Measurements from ENCODE around the gene ZSWIM1. TPM values are rescaled to one million over a fixed set of nuclear protein-coding genes. Genes with fewer than 3 reads are reported as not detected.

The ZSWIM1 gene
- total and polyA plus RNA-seq, 2 of the 8 experiments (the other 6 are each of a cell fraction or from before 2014, with no cell fraction given): 14.1 to 15.6 TPM

DNA sequence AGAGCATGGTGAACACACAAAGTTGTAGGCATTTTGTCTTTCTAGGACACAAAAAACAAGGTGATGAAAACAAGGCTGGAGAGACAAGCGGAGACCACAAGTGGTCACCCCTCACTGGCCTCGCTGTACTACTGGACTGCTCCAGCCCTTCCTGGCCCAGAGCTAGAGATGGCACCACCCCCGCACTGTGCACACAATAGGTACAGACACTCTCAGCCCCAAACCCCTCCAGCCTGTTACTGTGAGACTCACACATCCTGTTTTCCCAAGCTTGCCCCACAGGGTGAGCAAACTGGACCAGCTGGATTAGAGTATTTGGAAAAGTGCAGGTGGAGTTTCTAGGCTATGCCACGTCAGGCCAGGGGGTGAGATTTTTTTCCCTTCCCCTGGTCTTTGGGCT is 8.4 kb upstream of the ZSWIM1 start:
- Histone ChIP-seq H3K4ac (replicated peaks; ENCODE audit: insufficient read length, low read depth, low read length) (no peak overlapping the region), H2BK5ac (ENCODE audit: low read depth, low read length) (no peak overlapping the region), H2AK5ac (ENCODE audit: low read depth, low read length) (no peak overlapping the region), H3K9me3 (ENCODE audit: insufficient read depth in 2 of 2, low read depth in 1 of 2, low read length in 1 of 2) (no peaks in the 10 kb centered on the region), H2BK20ac (ENCODE audit: low read length) (no peak overlapping the region), H3K4me3 (ENCODE audit: extremely low read depth in 1 of 4, insufficient read depth in 2 of 4, low read depth in 3 of 4, low read length in 4 of 4) (no peak overlapping the region), H3K79me1 (ENCODE audit: low read depth, low read length) (no peaks in the 10 kb centered on the region), H3K23ac (ENCODE audit: insufficient read length) (no peak overlapping the region), H2BK12ac (ENCODE audit: low read depth, low read length) (no peak overlapping the region), H3K14ac (ENCODE audit: insufficient read length) (no peak overlapping the region), H3K56ac (replicated peaks; ENCODE audit: insufficient read length, low read depth, low read length) (no peak overlapping the region), H4K8ac (ENCODE audit: extremely low read depth, insufficient read depth, low read length) (no peak overlapping the region), H3K27ac (ENCODE audit: low read depth, low read length) (no peak overlapping the region), H3K18ac (ENCODE audit: extremely low read depth, low read length) (no peak overlapping the region), H4K20me1 (replicated peaks in 1 of 2; ENCODE audit: control insufficient read depth in 1 of 2, insufficient read depth in 2 of 2, low read length in 2 of 2) (no peaks in the 10 kb centered on the region), H4K5ac (ENCODE audit: insufficient read length, low read depth, low read length) (no peak overlapping the region), H3K4me2 (ENCODE audit: insufficient read depth in 1 of 2, low read depth in 2 of 2, low read length in 2 of 2) (no peak overlapping the region), H4K91ac (replicated peaks; ENCODE audit: insufficient read length, low read length) (no peak overlapping the region), H3K27me3 (replicated peaks in 1 of 4; ENCODE audit: control insufficient read depth in 3 of 4, extremely low read depth in 1 of 4, insufficient read depth in 3 of 4, low read length in 3 of 4) (no peaks in the 10 kb centered on the region), H2AFZ (ENCODE audit: low read length) (no peak overlapping the region), H3K9ac (replicated peaks in 1 of 4; ENCODE audit: extremely low read depth in 1 of 4, low read depth in 3 of 4, low read length in 3 of 4) (no peak overlapping the region), H3K23me2 (ENCODE audit: low read depth, low read length) (no peaks in the 10 kb centered on the region), H2BK120ac (replicated peaks; ENCODE audit: low read depth, low read length) (no peak overlapping the region), H3K79me2 (ENCODE audit: control insufficient read depth in 1 of 2, insufficient read depth in 2 of 2, low read length in 2 of 2) (no peaks in the 10 kb centered on the region), H2BK15ac (ENCODE audit: low read length) (no peak overlapping the region), H3K36me3 (ENCODE audit: control insufficient read depth in 2 of 4, insufficient read depth in 4 of 4, low read length in 3 of 4) (peaks cover 0 to 8% (median 2%) of the 10 kb centered on the region in 4 experiments; a peak in 3 of 8 replicates), H3K4me1 (replicated peaks in 1 of 4; ENCODE audit: control insufficient read depth in 3 of 4, insufficient read depth in 4 of 4, low read length in 3 of 4) (no peaks in the 10 kb centered on the region)
- POLR2A ChIA-PET (ENCODE audit: partially characterized antibody): interaction anchor here (1.2 to 8.1 kb wide), 3 partner anchors 10 to 35 kb away, joined by 4 to 39 read pairs (median 4); partner anchors contain the start of genes ACOT8, ZSWIM1 and ZSWIM3
- 86% methylated on average over 3 of the region's 4 CpGs; no CpG with 5 or more reads in 1 of the 2 experiments for WGBS, 2 experiments (ENCODE audit: extremely low coverage in 1 of 2, insufficient coverage in 1 of 2, insufficient read length in 1 of 2, insufficient replicate concordance in 2 of 2, low coverage in 1 of 2, low lambda C conversion rate in 2 of 2, missing lambda C conversion rate in 1 of 2)
- no peak for FAIRE-seq
- CTCF ChIA-PET (ENCODE audit: partially characterized antibody): interaction anchor here (1.4 kb wide), 3 partner anchors 17 to 48 kb away, joined by 3 to 8 read pairs (median 6); no protein-coding TSS in a partner anchor
- no peak for DNase-seq (ENCODE audit: low read depth in 1 of 2, low spot score in 2 of 2)
- TF ChIP-seq RBBP5 (IDR thresholded peaks at IDR 0.05; ENCODE audit: borderline replicate concordance, low read depth, low read length) (no peak), TAF1 (IDR thresholded peaks at IDR 0.05; ENCODE audit: low read depth, low read length) (no peak), SUZ12 (IDR thresholded peaks at IDR 0.05; ENCODE audit: low read length) (no peak)

Data from H1 (cell line).